HG02642 (cell line): ENCODE measurements around the gene C17orf67.
A peak's percentile ranks its signal among the peaks of the same experiment; 100 is the strongest.

Source experiments
- ATAC-seq: cut with Tn5 transposase; IDR thresholded peaks from one replicate; pipeline ENCODE4 v1.9.1; 2021; ENCODE audit warnings: mild to moderate bottlenecking; ENCODE audit not compliant: unreplicated experiment, poor library complexity

The C17orf67 gene, protein sequence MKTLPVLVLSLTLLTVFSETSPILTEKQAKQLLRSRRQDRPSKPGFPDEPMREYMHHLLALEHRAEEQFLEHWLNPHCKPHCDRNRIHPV

GRCh38 chr17:56833809-56834379, at the start of gene C17orf67, which contains the start of gene DGKE:
TSS of gene C17orf67 (minus strand) at chr17:56833920. CDS start at chr17:56815810, 18,110 bp downstream.
TSS of gene DGKE (plus strand) at chr17:56834151. CDS start at chr17:56834796, 645 bp downstream.
- peak; percentile 82 for ATAC-seq

DNA sequence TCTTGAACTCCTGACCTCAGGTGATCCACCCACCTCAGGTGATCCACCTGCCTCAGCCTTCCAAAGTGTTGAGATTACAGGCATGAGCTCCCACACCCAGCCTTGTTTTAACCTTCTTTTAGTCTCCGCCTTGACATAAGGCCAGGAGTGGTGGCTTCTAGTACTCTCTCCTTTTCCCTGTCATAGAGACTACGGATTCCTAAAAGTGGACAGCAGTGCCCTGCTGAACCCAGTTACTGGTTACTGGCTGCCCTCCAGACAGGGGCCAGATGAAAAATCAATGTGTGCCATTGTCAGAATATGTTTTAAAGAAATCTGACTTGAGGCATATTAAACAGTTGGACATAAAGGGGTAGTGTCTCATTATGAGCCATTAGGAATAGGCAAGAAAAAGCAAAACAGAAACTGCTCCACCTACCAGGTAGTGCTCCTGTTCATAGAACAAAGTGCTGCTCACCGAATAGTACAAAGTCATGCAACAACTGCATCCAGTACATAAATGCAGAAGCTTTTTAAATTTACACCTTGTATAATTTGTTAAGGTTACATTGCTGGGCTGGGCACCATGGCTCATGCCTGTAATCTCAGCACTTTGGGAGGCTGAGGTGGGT, 48.1 kb upstream of the C17orf67 start:
- no peak for ATAC-seq

- no peak for ATAC-seq
Observed at GRCh38 chr17:56880571-56880970, 46.9 kb upstream of the C17orf67 start.

- no peak for ATAC-seq
Observed at GRCh38 chr17:56880133-56880532, 46.4 kb upstream of the C17orf67 start.

DNA sequence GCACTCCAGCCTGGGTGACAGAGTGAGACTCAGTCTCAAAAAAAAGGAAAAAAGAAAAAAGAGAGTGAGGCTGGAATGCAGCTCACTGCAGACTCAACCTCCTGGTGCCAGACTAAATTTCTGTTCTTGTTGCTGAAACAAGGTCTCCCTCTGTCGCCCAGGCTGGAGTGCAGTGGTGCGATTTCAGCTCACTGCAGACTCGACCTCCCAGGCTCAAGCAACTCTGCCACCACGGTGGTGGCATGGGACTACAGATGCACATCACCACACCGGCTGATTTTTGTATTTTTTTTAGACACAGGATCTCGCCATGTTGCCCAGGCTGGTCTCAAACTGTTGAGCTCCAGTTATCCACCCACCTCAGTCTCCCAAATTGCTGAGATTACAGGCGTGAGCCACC, 45.6 kb upstream of the C17orf67 start:
- no peak for ATAC-seq

GRCh38 chr17:56876766-56877179, 43.1 kb upstream of the C17orf67 start:
- no peak for ATAC-seq

GRCh38 chr17:56870081-56870651, 36.4 kb upstream of the C17orf67 start:
- no peak for ATAC-seq

DNA sequence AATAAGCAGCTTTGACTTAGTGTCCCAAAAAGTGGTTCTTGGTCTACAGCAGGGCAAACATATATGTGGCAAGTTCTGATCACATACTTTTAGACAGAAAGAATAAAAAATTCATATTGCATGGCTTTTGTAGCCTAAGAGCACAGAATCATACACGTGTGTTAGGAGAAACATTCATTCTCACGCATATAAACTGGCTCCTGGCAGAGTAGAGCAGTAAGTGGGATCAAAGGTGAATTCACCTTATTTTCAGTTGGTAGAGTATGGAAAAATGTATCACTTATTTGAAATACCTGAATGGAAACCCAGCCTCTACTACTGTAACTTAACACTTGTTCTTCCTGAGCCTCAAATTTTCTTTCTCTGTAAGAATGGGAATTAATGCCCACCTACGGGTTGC, 35.0 kb upstream of the C17orf67 start:
- no peak for ATAC-seq

- no peak for ATAC-seq
Observed at GRCh38 chr17:56867948-56868376, 34.2 kb upstream of the C17orf67 start.

GRCh38 chr17:56866496-56866895, 32.8 kb upstream of the C17orf67 start:
- ATAC-seq = no peak

GRCh38 chr17:56866076-56866475, 32.4 kb upstream of the C17orf67 start:
- no peak for ATAC-seq

DNA sequence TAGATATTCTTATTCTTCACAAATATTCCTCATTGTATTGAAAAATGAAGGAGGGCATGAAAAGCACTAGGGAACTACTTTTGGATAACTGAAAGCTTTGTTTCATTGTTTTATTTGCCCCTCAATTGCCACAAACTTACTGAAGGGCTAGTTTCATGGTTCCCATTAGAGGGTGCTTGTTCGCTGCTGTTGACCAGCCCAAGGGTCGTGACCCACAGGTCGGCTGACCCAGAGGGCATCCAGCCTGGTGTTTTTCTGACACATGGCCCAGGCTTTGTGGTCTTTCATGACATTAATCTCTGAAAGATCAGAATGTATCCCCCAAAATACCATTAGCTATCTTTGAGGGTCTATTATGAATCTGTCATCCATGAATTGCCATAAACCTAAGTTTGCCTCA, 30.3 kb upstream of the C17orf67 start:
- ATAC-seq = no peak

DNA sequence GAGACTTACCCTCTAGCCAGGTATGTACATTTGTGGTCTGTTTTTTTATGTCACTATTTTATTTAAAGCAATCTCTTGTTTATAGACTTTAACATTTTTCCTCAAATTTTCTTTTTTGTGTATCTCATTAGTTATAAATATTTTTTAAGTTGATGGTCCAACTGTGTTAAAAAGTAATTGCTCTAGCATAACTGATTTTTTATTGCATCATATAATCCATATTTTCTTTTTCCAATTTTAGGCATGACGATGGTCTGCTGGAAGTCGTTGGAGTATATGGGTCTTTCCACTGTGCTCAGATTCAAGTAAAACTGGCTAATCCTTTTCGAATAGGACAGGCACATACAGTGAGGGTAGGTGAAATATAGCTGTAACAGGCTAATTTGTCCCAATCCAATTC, 28.2 kb upstream of the C17orf67 start:
- no peak for ATAC-seq

DNA sequence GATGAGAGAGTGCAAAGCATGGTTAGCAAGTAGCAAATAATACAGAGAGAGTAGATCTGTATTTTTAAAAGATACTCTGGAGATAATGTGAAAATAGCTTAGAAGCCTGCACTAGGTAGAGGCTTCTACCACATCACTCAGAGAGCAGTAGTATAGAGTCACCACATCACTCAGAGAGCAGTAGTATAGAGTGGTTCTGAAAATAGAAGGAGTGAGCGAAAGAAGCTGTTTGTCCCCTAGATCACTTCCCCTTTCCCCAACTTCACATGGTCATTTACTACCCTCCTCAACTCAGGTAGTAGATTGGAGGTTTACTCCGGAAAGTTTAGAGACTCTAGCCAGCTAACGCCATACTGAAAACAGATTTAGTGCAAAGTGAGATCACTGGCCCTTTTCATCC, 17.3 kb upstream of the C17orf67 start:
- ATAC-seq = no peak

DNA sequence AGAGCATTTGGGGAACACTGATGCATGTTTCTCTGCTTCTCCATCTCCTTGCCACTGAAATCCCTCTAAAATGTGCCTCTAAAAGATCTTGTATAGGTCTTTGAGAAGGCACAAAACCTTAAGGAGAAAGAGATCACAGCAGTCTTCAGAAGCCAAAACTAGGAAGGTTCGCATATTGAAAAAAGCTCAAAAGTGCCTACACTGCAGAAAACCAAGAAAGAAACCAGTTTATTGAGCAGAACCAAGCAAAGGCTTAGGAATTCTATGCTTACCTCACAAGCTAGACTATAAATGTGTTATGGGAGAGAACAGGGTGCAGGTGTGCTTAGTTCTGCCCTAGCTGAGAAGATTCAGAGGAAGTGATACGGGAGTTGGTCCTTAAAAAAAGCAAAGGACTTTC, 16.9 kb upstream of the C17orf67 start:
- ATAC-seq = no peak

GRCh38 chr17:56849131-56849530, 15.4 kb upstream of the C17orf67 start:
- no peak for ATAC-seq

- ATAC-seq = no peak
Observed at GRCh38 chr17:56847106-56847505, 13.4 kb upstream of the C17orf67 start.

GRCh38 chr17:56845934-56846333, 12.2 kb upstream of the C17orf67 start:
- no peak for ATAC-seq

- no peak for ATAC-seq
Observed at GRCh38 chr17:56842577-56842976, 8.9 kb upstream of the C17orf67 start.

DNA sequence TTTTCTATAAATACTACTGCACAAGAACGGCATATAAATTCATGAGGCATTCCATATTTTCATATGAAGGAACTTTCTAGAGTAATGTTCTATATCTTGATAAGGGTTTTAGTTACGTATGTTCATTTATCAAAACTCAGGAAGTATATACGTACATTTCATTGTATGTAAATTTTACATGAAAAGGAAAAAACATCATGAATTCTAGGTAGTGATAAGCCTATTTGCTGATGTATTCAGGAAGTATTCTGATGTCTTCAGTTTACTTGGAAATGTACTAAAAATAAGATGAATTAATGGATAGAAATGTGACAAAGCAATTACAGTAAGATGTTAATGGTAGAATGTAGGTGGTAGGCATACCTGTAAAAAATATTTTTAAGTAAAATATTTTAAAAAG, 5.0 kb upstream of the C17orf67 start:
- ATAC-seq = no peak

- no peak for ATAC-seq
Observed at GRCh38 chr17:56835264-56835585, 1.5 kb upstream of the C17orf67 start.
